GM03348 (cell line): ENCODE results near the gene VASH1.

ENCODE experiments used
- DNase-seq: peaks from one replicate; pipeline ENCODE4 v3.0.0; 2012; ENCODE audit warnings: low spot score

The VASH1 gene

GRCh38 chr14:76772300-76773187 is 11.3 kb downstream of the VASH1 start:
- peak; percentile 41 for DNase-seq

GRCh38 chr14:76773188-76773885 is 12.1 kb downstream of the VASH1 start:
- peak; percentile 89 for DNase-seq

GRCh38 chr14:76773956-76774820 is 12.9 kb downstream of the VASH1 start:
- DNase-seq: no peak

GRCh38 chr14:76774821-76775694 is 13.8 kb downstream of the VASH1 start:
- DNase-seq: no peak

- DNase-seq: no peak
These were observed 14.6 kb downstream of the VASH1 start for GRCh38 chr14:76775695-76776427.

- no peak for DNase-seq
These were observed 15.4 kb downstream of the VASH1 start for GRCh38 chr14:76776428-76777251.

- DNase-seq: no peak
These were observed 16.5 kb downstream of the VASH1 start for GRCh38 chr14:76777721-76778120.

GRCh38 chr14:76778546-76779215 is 17.4 kb downstream of the VASH1 start:
- no peak for DNase-seq

GRCh38 chr14:76779221-76780057 is 18.2 kb downstream of the VASH1 start:
- DNase-seq: no peak

GRCh38 chr14:76780058-76780345 is 18.7 kb downstream of the VASH1 start:
- no peak for DNase-seq

GRCh38 chr14:76780360-76780759 is 19.1 kb downstream of the VASH1 start:
- DNase-seq: no peak

GRCh38 chr14:76780875-76781647 is 19.8 kb downstream of the VASH1 start:
- DNase-seq: no peak

- DNase-seq: no peak
These were observed 20.4 kb downstream of the VASH1 start for GRCh38 chr14:76781648-76782051.

GRCh38 chr14:76782115-76782884 is 21.0 kb downstream of the VASH1 start:
- DNase-seq: no peak

GRCh38 chr14:76782885-76783566 is 21.8 kb downstream of the VASH1 start:
- no peak for DNase-seq

GRCh38 chr14:76784266-76784874 is 23.1 kb downstream of the VASH1 start:
- no peak for DNase-seq
